Activated CD4-positive, CD25-positive, alpha-beta regulatory T cell treated with anti-CD3 and anti-CD28 coated beads, Interleukin-2, amount 50 U/mL, for 24 hours (primary cell): Measurements from ENCODE around the gene ABHD14A.

Experiments
- ATAC-seq, 2 donors: fragments of 150-1000 bp; cut with Tn5 transposase; one replicate each; pipeline ENCODE4 v1.10.0; 2021; ENCODE audit warnings: mild to moderate bottlenecking in 1 of 2, moderate library complexity in 1 of 2

ABHD14A gene

GRCh38 chr3:51997172-51997571 lies 22.3 kb downstream of the ABHD14A start:
- no peak for ATAC-seq

GRCh38 chr3:51997935-51998596 lies 23.2 kb downstream of the ABHD14A start:
- ATAC-seq, result no peak

GRCh38 chr3:51998774-51999173 lies 23.9 kb downstream of the ABHD14A start:
- ATAC-seq, result no peak

GRCh38 chr3:51999846-52000245 lies 25.0 kb downstream of the ABHD14A start:
- ATAC-seq, result no peak

- peak; percentile 95 to 96 for ATAC-seq
These were observed 26.6 kb downstream of the ABHD14A start for GRCh38 chr3:52001443-52001974.

GRCh38 chr3:52002748-52003147 lies 27.9 kb downstream of the ABHD14A start:
- ATAC-seq, result no peak

GRCh38 chr3:52004163-52004787 lies 29.4 kb downstream of the ABHD14A start:
- ATAC-seq, result no peak

- no peak for ATAC-seq
These were observed 30.1 kb downstream of the ABHD14A start for GRCh38 chr3:52004906-52005395.

- ATAC-seq, result no peak
These were observed 30.7 kb downstream of the ABHD14A start for GRCh38 chr3:52005571-52005986.

GRCh38 chr3:52006017-52006819 lies 31.4 kb downstream of the ABHD14A start:
- no peak for ATAC-seq

- ATAC-seq, result no peak
These were observed 31.9 kb downstream of the ABHD14A start for GRCh38 chr3:52006820-52007133.

- ATAC-seq, result no peak
These were observed 32.4 kb downstream of the ABHD14A start for GRCh38 chr3:52007291-52007690.

- ATAC-seq, result no peak
These were observed 35.6 kb downstream of the ABHD14A start for GRCh38 chr3:52010431-52010830.

- ATAC-seq, result no peak
These were observed 37.8 kb downstream of the ABHD14A start for GRCh38 chr3:52012699-52013098.

- ATAC-seq, result no peak
These were observed 39.1 kb downstream of the ABHD14A start for GRCh38 chr3:52013802-52014598.

- no peak for ATAC-seq
These were observed 39.7 kb downstream of the ABHD14A start for GRCh38 chr3:52014613-52015012.

GRCh38 chr3:52015438-52016228 lies 40.8 kb downstream of the ABHD14A start:
- ATAC-seq, result no peak

- no peak for ATAC-seq
These were observed 42.7 kb downstream of the ABHD14A start for GRCh38 chr3:52017586-52017985.

- ATAC-seq, result no peak
These were observed 43.6 kb downstream of the ABHD14A start for GRCh38 chr3:52018319-52019000.

- no peak for ATAC-seq
These were observed 44.7 kb downstream of the ABHD14A start for GRCh38 chr3:52019352-52020080.
